Neural cell (in vitro differentiated cells): ENCODE measurements around the gene FAM89A. TPM values are rescaled to one million over a fixed set of nuclear protein-coding genes. Genes with fewer than 3 reads are reported as not detected.

Experiments used
- H2AFZ ChIP-seq: fragments of 200-600, 300-800 bp; sonication (generic), shearing (Covaris generic); 2 replicates; pipeline ENCODE4 v1.6.0; 2014; ENCODE audit warnings: low read depth, mild to moderate bottlenecking, antibody characterized with exemption, low read length, moderate library complexity
- H3F3A ChIP-seq: fragments of 200-600 bp; shearing (Covaris generic); 2 replicates; pipeline ENCODE4 v1.6.1; 2016; ENCODE audit warnings: mild to moderate bottlenecking, moderate library complexity, mixed read lengths, antibody characterized with exemption, low read length; ENCODE audit not compliant: insufficient read depth, poor library complexity, severe bottlenecking
- H3K27ac ChIP-seq: fragments of 200-600, 300-800 bp; sonication (generic), shearing (Covaris generic); 2 replicates; pipeline ENCODE4 v1.5.1; 2014; ENCODE audit warnings: mild to moderate bottlenecking, low read length, moderate library complexity
- H3K27me3 ChIP-seq: fragments of 300-800, 200-600 bp; sonication (generic), shearing (Covaris generic); 2 replicates; pipeline ENCODE4 v1.6.0; 2014; ENCODE audit warnings: mild to moderate bottlenecking, low read depth, low read length, moderate library complexity; ENCODE audit not compliant: insufficient read depth
- H3K36me3 ChIP-seq: fragments of 300-800, 200-600 bp; sonication (generic), shearing (Covaris generic); 2 replicates; pipeline ENCODE4 v1.5.1; 2014; ENCODE audit warnings: mild to moderate bottlenecking, antibody characterized with exemption, low read length, moderate library complexity; ENCODE audit not compliant: insufficient read depth
- H3K4me2 ChIP-seq: fragments of 300-800, 200-600 bp; sonication (generic), shearing (Covaris generic); 2 replicates; pipeline ENCODE4 v1.6.0; 2014; ENCODE audit warnings: mild to moderate bottlenecking, low read length
- H3K4me3 ChIP-seq: fragments of 300-800, 200-600 bp; sonication (generic), shearing (Covaris generic); 2 replicates; pipeline ENCODE4 v1.5.1; 2014; ENCODE audit warnings: mild to moderate bottlenecking, low read length, moderate library complexity
- H3K79me2 ChIP-seq: fragments of 200-600 bp; shearing (Covaris generic); replicated peaks from 2 replicates; pipeline ENCODE4 v1.6.0; 2014; ENCODE audit warnings: mild to moderate bottlenecking, low read length, moderate library complexity; ENCODE audit not compliant: insufficient read depth
- H3K9ac ChIP-seq: fragments of 300-800, 200-600 bp; sonication (generic), shearing (Covaris generic); 2 replicates; pipeline ENCODE4 v1.6.1; 2016; ENCODE audit warnings: mild to moderate bottlenecking, low read length, mixed read lengths
- H3K9me2 ChIP-seq: fragments of 200-600 bp; shearing (Covaris generic); 2 replicates; pipeline ENCODE4 v1.6.1; 2016; ENCODE audit warnings: mild to moderate bottlenecking, low read length, mixed read lengths; ENCODE audit not compliant: insufficient read depth
- H3K9me3 ChIP-seq: fragments of 200-600, 300-800 bp; sonication (generic), shearing (Covaris generic); 2 replicates; pipeline ENCODE4 v1.6.1; 2016; ENCODE audit warnings: mild to moderate bottlenecking, mixed run types, low read length, moderate library complexity, mixed read lengths
- H4K20me1 ChIP-seq: fragments of 200-600 bp; shearing (Covaris generic); 2 replicates; pipeline ENCODE4 v1.6.1; 2016; ENCODE audit warnings: mild to moderate bottlenecking, mixed run types; ENCODE audit not compliant: insufficient read depth
- CTCF ChIP-seq: fragments of 450-650 bp; IDR thresholded peaks from 2 replicates; pipeline ENCODE4 v1.5.1; 2014; ENCODE audit warnings: antibody characterized with exemption, mild to moderate bottlenecking, moderate library complexity; ENCODE audit not compliant: poor library complexity, severe bottlenecking
- EP300 ChIP-seq: fragments of 450-650 bp; conservative IDR thresholded peaks from 2 replicates; pipeline ENCODE4 v1.6.1; 2014; ENCODE audit warnings: antibody characterized with exemption, mild to moderate bottlenecking, moderate library complexity; ENCODE audit not compliant: poor library complexity, severe bottlenecking
- EZH2 ChIP-seq: fragments of 200-600, 300-800 bp; shearing (Covaris generic), sonication (generic); IDR thresholded peaks from 2 replicates; pipeline ENCODE4 v1.6.1; 2014; ENCODE audit warnings: antibody characterized with exemption, low read length, borderline replicate concordance, mild to moderate bottlenecking; ENCODE audit not compliant: insufficient read depth, poor library complexity, severe bottlenecking
- MXI1 ChIP-seq: fragments of 450-650 bp; conservative IDR thresholded peaks from 2 replicates; pipeline ENCODE4 v1.6.1; 2014; ENCODE audit warnings: antibody characterized with exemption, mild to moderate bottlenecking; ENCODE audit not compliant: poor library complexity, severe bottlenecking
- POLR2AphosphoS5 ChIP-seq: IDR thresholded peaks from 2 replicates; pipeline ENCODE4 v1.6.1; 2012
- RAD21 ChIP-seq: fragments of 450-650 bp; conservative IDR thresholded peaks from 2 replicates; pipeline ENCODE4 v1.6.1; 2014; ENCODE audit warnings: antibody characterized with exemption, mild to moderate bottlenecking, moderate library complexity
- REST ChIP-seq: IDR thresholded peaks from 2 replicates; pipeline ENCODE4 v1.6.1; 2012; ENCODE audit warnings: borderline replicate concordance
- SMC3 ChIP-seq: fragments of 450-650 bp; conservative IDR thresholded peaks from 2 replicates; pipeline ENCODE4 v1.6.1; 2014; ENCODE audit warnings: antibody characterized with exemption, mild to moderate bottlenecking, moderate library complexity; ENCODE audit not compliant: poor library complexity
- TAF1 ChIP-seq: IDR thresholded peaks from 2 replicates; pipeline ENCODE4 v1.6.1; 2012; ENCODE audit warnings: low read depth
- polyA plus RNA-seq: library from polyadenylated mRNA; depleted of rRNA; stranded (reverse); fragments of >200 nt; gene quantifications from 2 replicates; pipeline ENCODE4 v1.2.3, GENCODE V29; 2014

Gene FAM89A
- polyA plus RNA-seq, 1 donor from 2014 or later: 0.20 TPM

GRCh38 chr1:231055271-231055670 lies 15.2 kb upstream of the FAM89A start:
- Histone ChIP-seq H3K4me3 (no peak overlapping the region), H3K36me3 (no peaks in the 10 kb centered on the region), H2AFZ (no peak overlapping the region), H3K9me2 (no peaks in the 10 kb centered on the region), H3K9me3 (no peaks in the 10 kb centered on the region), H3F3A (no peaks in the 10 kb centered on the region), H4K20me1 (no peaks in the 10 kb centered on the region), H3K9ac (no peak overlapping the region), H3K27ac (no peak overlapping the region), H3K4me2 (no peak overlapping the region), H3K79me2 (no peaks in the 10 kb centered on the region), H3K27me3 (no peaks in the 10 kb centered on the region)
- TF ChIP-seq EZH2: no peak
- no peak for TF ChIP-seq POLR2AphosphoS5
- TF ChIP-seq SMC3: no peak
- TF ChIP-seq MXI1: no peak
- no peak for TF ChIP-seq TAF1
- TF ChIP-seq REST: no peak
- TF ChIP-seq RAD21: no peak
- TF ChIP-seq CTCF: no peak
- TF ChIP-seq EP300: no peak

- Histone ChIP-seq H3K79me2 (no peaks in the 10 kb centered on the region), H3K9me2 (no peaks in the 10 kb centered on the region), H3K9me3 (no peaks in the 10 kb centered on the region), H3K27me3 (no peaks in the 10 kb centered on the region), H3K27ac (no peak overlapping the region), H3K4me2 (no peak overlapping the region), H2AFZ (no peak overlapping the region), H3K4me3 (no peak overlapping the region), H4K20me1 (no peaks in the 10 kb centered on the region), H3K36me3 (no peaks in the 10 kb centered on the region), H3K9ac (no peak overlapping the region), H3F3A (no peaks in the 10 kb centered on the region)
- TF ChIP-seq TAF1 (no peak), SMC3 (no peak), EZH2 (no peak), EP300 (no peak), CTCF (no peak), POLR2AphosphoS5 (no peak), REST (no peak)
These were observed 13.6 kb upstream of the FAM89A start for GRCh38 chr1:231053493-231054162.
